ENCODE data around the gene FAM53B.

Gene FAM53B

GRCh38 chr10:124678557-124679240 lies 65.5 kb downstream of the FAM53B start:
- CTCF ChIA-PET: interaction anchor here (0.6 to 0.9 kb wide), 3 partner anchors 9 to 1070 kb away, joined by 3 to 4 read pairs (median 3); no protein-coding TSS in a partner anchor

GRCh38 chr10:124677749-124678556 lies 66.2 kb downstream of the FAM53B start:
- no peak for TF ChIP-seq CTCF (conservative IDR thresholded peaks at IDR 0.05; ENCODE audit: low read depth)
- H3K27ac ChIP-seq: peak overlapping the region; percentile 23
- CTCF ChIA-PET: interaction anchor here (0.5 to 1.1 kb wide), 5 partner anchors 9 to 1071 kb away, joined by 3 to 4 read pairs (median 3); no protein-coding TSS in a partner anchor

More at GRCh38 chr10:124678557-124679240, 65.5 kb downstream of the FAM53B start:
- no peak for DNase-seq (ENCODE audit: low spot score)
- H3K27ac ChIP-seq: peak overlapping the region; percentile 23
- POLR2A ChIA-PET (ENCODE audit: low non-redundant PET): no interaction called here
- no peak for TF ChIP-seq CTCF (conservative IDR thresholded peaks at IDR 0.05; ENCODE audit: low read depth)

GRCh38 chr10:124677293-124677699 lies 66.9 kb downstream of the FAM53B start:
- no peak for TF ChIP-seq CTCF (conservative IDR thresholded peaks at IDR 0.05; ENCODE audit: low read depth)
- peak overlapping the region; percentile 23; the same call in 1 of the 2 replicates for H3K27ac ChIP-seq
- ChIA-PET CTCF (interaction anchor here (0.5 to 1.1 kb wide), 3 partner anchors 45 to 87 kb away, joined by 3 to 4 read pairs (median 3); no protein-coding TSS in a partner anchor), POLR2A (ENCODE audit: low non-redundant PET) (interaction anchor here (0.7 kb wide), 1 partner anchor 23 kb away, joined by 3 read pairs; no protein-coding TSS in a partner anchor)
- DNase-seq (ENCODE audit: low spot score): no peak

More at GRCh38 chr10:124677749-124678556, 66.2 kb downstream of the FAM53B start:
- DNase-seq (ENCODE audit: low spot score): no peak
- POLR2A ChIA-PET (ENCODE audit: low non-redundant PET): no interaction called here

GRCh38 chr10:124676416-124677062 lies 67.6 kb downstream of the FAM53B start:
- no peak for TF ChIP-seq CTCF (conservative IDR thresholded peaks at IDR 0.05; ENCODE audit: low read depth)
- H3K27ac ChIP-seq: no peak overlapping the region
- DNase-seq (ENCODE audit: low spot score): no peak
- ChIA-PET POLR2A (ENCODE audit: low non-redundant PET) (interaction anchor here (0.7 kb wide), 1 partner anchor 22 kb away, joined by 3 read pairs; no protein-coding TSS in a partner anchor), CTCF (interaction anchor here (0.5 to 1.1 kb wide), 3 partner anchors 15 to 313 kb away, joined by 3 read pairs; no protein-coding TSS in a partner anchor)

GRCh38 chr10:124675824-124676223 lies 68.4 kb downstream of the FAM53B start:
- POLR2A ChIA-PET (ENCODE audit: low non-redundant PET): no interaction called here
- no peak for TF ChIP-seq CTCF (conservative IDR thresholded peaks at IDR 0.05; ENCODE audit: low read depth)
- CTCF ChIA-PET: interaction anchor here (0.5 to 0.7 kb wide), 2 partner anchors 102 to 314 kb away, joined by 3 read pairs; no protein-coding TSS in a partner anchor
- DNase-seq (ENCODE audit: low spot score): no peak
- no peak overlapping the region for H3K27ac ChIP-seq

- POLR2A ChIA-PET (ENCODE audit: low non-redundant PET): no interaction called here
- no peak for TF ChIP-seq CTCF (conservative IDR thresholded peaks at IDR 0.05; ENCODE audit: low read depth)
- DNase-seq (ENCODE audit: low spot score): no peak
- CTCF ChIA-PET: interaction anchor here (0.7 kb wide), 1 partner anchor 101 kb away, joined by 3 read pairs; no protein-coding TSS in a partner anchor
- peak overlapping the region; percentile 13; the same call in 1 of the 2 replicates for H3K27ac ChIP-seq
These were observed 68.9 kb downstream of the FAM53B start for GRCh38 chr10:124675261-124675660.
